ENCODE data around the gene SNAPC4.
A peak's percentile ranks its signal among the peaks of the same experiment; 100 is the strongest.
"Not testable (repeated sequence)": the region's sequence is repeated elsewhere in the genome, so short reads cannot be mapped to it uniquely, and the experiment has no call there.

SNAPC4 gene

DNA sequence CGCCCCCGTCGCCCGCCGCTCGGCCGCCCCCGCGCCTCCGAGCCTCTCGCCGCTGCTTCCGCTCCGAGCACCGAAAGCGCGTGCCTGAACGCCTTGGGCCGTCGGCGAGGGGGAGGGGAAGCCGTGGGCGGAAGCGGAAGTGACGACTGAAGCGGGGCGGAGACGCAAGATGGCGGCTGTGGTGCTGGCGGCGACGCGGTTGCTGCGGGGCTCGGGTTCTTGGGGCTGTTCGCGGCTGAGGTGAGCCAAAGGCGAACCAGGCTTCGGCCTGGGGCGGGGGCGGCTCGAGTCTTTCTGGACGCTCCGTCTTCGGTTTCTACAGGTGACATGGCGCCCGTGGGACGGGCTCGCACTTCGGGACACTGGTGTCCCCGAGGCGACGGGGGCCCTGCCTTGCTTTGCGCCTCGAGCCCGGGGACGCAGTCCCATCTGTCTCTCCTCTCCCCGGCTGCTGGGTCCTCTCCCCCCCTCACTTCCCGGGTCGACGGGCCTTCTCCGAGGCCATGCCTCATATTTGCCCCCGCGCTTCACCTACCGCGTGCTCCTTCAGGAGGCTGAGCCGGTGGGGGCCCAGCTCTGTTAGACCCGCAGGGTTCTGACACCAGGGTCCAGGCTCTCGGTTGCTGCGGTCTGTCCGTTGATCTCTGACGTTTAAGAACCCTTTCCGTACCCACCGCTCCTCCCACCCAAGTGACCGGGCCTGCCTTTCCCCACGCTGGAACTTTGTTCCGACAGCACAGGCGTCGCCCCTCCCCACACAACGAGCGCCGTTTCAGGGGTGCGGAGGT is 10.7 kb upstream of the SNAPC4 start, which contains the start of the genes ENTR1 and PMPCA:
Gene ENTR1, minus strand, starts transcription at position 115 of the 788 bp plus-strand sequence. CDS start 217 bp downstream, outside the sequence.
Gene PMPCA, plus strand, starts transcription at position 159 of the 788 bp plus-strand sequence. Its CDS starts 11 bp downstream, at position 170.
- Histone ChIP-seq H3K9me3 (ENCODE audit: control insufficient read depth, insufficient read depth, low read length) (no peaks in the 10 kb centered on the region), H3K4me3 (ENCODE audit: low read length) (peak within 1 kb of the TSS; percentile 90), H3K9me2 (replicated peaks; ENCODE audit: control insufficient read depth, low read length) (no peaks in the 10 kb centered on the region), H3K27ac (ENCODE audit: low read depth, low read length) (peak within 1 kb of the TSS; percentile 63), H3K27me3 (ENCODE audit: control insufficient read depth, low read length) (no peaks in the 10 kb centered on the region), H3K79me2 (ENCODE audit: control insufficient read depth, low read length) (peaks cover 73% of the 10 kb centered on the region), H3F3A (ENCODE audit: control insufficient read depth, insufficient read depth) (no peaks in the 10 kb centered on the region), H3K4me1 (ENCODE audit: control insufficient read depth, low read length) (peaks cover 36% of the 10 kb centered on the region), H3K4me2 (ENCODE audit: low read length) (peak within 1 kb of the TSS; percentile 100), H4K20me1 (ENCODE audit: control insufficient read depth, insufficient read depth, low read depth, low read length) (peaks cover 16% of the 10 kb centered on the region; the same call in 1 of the 2 replicates), H3K36me3 (ENCODE audit: control insufficient read depth, low read length) (peaks cover 80% of the 10 kb centered on the region)
- TF ChIP-seq EZH2phosphoT487 (IDR thresholded peaks at IDR 0.05; ENCODE audit: borderline replicate concordance, low read length) = no peak
- TF ChIP-seq CTCF (IDR thresholded peaks at IDR 0.05; ENCODE audit: low read depth, low read length, poor library complexity, severe bottlenecking) = no peak

- Histone ChIP-seq H3K4me1 (ENCODE audit: control insufficient read depth, low read length) (peaks cover 37% of the 10 kb centered on the region), H4K20me1 (ENCODE audit: control insufficient read depth, insufficient read depth, low read depth, low read length) (peaks cover 16% of the 10 kb centered on the region; the same call in 1 of the 2 replicates), H3K36me3 (ENCODE audit: control insufficient read depth, low read length) (peaks cover 81% of the 10 kb centered on the region), H3K9me2 (replicated peaks; ENCODE audit: control insufficient read depth, low read length) (no peaks in the 10 kb centered on the region), H3K27ac (ENCODE audit: low read depth, low read length) (peak overlapping the region; percentile 63), H3K79me2 (ENCODE audit: control insufficient read depth, low read length) (peaks cover 73% of the 10 kb centered on the region), H3K27me3 (ENCODE audit: control insufficient read depth, low read length) (no peaks in the 10 kb centered on the region), H3K4me3 (ENCODE audit: low read length) (peak overlapping the region; percentile 90), H3F3A (ENCODE audit: control insufficient read depth, insufficient read depth) (no peaks in the 10 kb centered on the region), H3K4me2 (ENCODE audit: low read length) (peak overlapping the region; percentile 100), H3K9me3 (ENCODE audit: control insufficient read depth, insufficient read depth, low read length) (no peaks in the 10 kb centered on the region)
- no peak for TF ChIP-seq CTCF (IDR thresholded peaks at IDR 0.05; ENCODE audit: low read depth, low read length, poor library complexity, severe bottlenecking)
- TF ChIP-seq EZH2phosphoT487 (IDR thresholded peaks at IDR 0.05; ENCODE audit: borderline replicate concordance, low read length) = no peak
Measured at GRCh38 chr9:136409557-136410455, 9.8 kb upstream of the SNAPC4 start.

DNA sequence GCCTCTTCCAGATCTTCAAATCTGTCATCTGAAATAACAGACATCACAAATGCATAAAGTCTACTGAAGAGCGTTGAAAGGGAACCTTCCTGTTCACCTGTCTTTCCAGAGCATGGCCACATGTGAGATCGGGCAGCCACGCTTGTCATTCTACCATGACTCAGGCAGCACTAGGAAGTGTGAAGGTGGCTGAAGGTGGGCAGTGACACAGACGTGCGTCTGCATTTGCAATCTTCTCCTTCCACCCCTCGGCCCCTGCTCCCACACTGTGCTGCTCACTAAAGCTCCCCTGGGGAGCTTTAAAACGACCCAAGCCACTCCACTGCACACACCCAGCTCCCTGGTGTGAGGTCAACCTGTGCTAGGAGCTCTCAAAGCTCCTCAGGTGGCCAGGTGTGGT is 7.9 kb upstream of the SNAPC4 start:
- H3K79me2 ChIP-seq (ENCODE audit: control insufficient read depth, low read length) = peaks cover 57% of the 10 kb centered on the region
- H3K9me3 ChIP-seq (ENCODE audit: control insufficient read depth, insufficient read depth, low read length) = no peaks in the 10 kb centered on the region
- peaks cover 40% of the 10 kb centered on the region for H3K4me1 ChIP-seq (ENCODE audit: control insufficient read depth, low read length)
- peaks cover 78% of the 10 kb centered on the region for H3K36me3 ChIP-seq (ENCODE audit: control insufficient read depth, low read length)
- no peak overlapping the region for H3K4me3 ChIP-seq (ENCODE audit: low read length)
- H3F3A ChIP-seq (ENCODE audit: control insufficient read depth, insufficient read depth) = no peaks in the 10 kb centered on the region
- H3K9me2 ChIP-seq (replicated peaks; ENCODE audit: control insufficient read depth, low read length) = no peaks in the 10 kb centered on the region
- H3K4me2 ChIP-seq (ENCODE audit: low read length) = peak overlapping the region; percentile 100; the same call in 1 of the 2 replicates
- TF ChIP-seq EZH2phosphoT487 (IDR thresholded peaks at IDR 0.05; ENCODE audit: borderline replicate concordance, low read length) (no peak), CTCF (IDR thresholded peaks at IDR 0.05; ENCODE audit: low read depth, low read length, poor library complexity, severe bottlenecking) (no peak)
- peaks cover 14% of the 10 kb centered on the region for H4K20me1 ChIP-seq (ENCODE audit: control insufficient read depth, insufficient read depth, low read depth, low read length)
- no peak overlapping the region for H3K27ac ChIP-seq (ENCODE audit: low read depth, low read length)
- no peaks in the 10 kb centered on the region for H3K27me3 ChIP-seq (ENCODE audit: control insufficient read depth, low read length)

DNA sequence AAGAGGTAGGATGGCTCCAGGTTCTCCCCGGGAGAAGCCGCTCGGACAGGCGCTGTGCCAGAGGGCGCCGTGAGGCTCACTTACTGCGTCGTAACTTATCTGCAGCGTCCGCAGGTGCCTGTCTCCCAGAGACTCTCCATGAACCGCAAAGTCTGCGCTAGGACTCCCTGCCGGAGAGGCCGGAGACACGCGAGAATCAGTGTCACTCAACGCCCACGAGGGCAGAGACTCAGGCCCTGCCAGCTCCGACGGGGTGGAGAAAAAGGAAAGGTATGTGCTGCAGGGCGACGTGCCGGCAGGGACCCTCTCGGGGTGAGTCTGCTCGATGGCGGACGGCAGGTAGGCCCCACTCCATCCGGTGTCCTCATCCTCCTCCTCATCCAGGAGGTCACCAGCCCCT is 7.1 kb upstream of the SNAPC4 start:
- not testable (repeated sequence) for H3K4me2 ChIP-seq (ENCODE audit: low read length)
- peaks cover 76% of the 10 kb centered on the region for H3K36me3 ChIP-seq (ENCODE audit: control insufficient read depth, low read length)
- H3K79me2 ChIP-seq (ENCODE audit: control insufficient read depth, low read length) = peaks cover 49% of the 10 kb centered on the region

GRCh38 chr9:136405904-136406303 is 5.9 kb upstream of the SNAPC4 start:
- not testable (repeated sequence) for H3K9me3 ChIP-seq (ENCODE audit: control insufficient read depth, insufficient read depth, low read length); H3K4me3 ChIP-seq (ENCODE audit: low read length); H3K9me2 ChIP-seq (replicated peaks; ENCODE audit: control insufficient read depth, low read length); H4K20me1 ChIP-seq (ENCODE audit: control insufficient read depth, insufficient read depth, low read depth, low read length); H3F3A ChIP-seq (ENCODE audit: control insufficient read depth, insufficient read depth); H3K27me3 ChIP-seq (ENCODE audit: control insufficient read depth, low read length); H3K4me2 ChIP-seq (ENCODE audit: low read length); H3K27ac ChIP-seq (ENCODE audit: low read depth, low read length)
- Histone ChIP-seq H3K36me3 (ENCODE audit: control insufficient read depth, low read length) (peaks cover 78% of the 10 kb centered on the region), H3K4me1 (ENCODE audit: control insufficient read depth, low read length) (peaks cover 24% of the 10 kb centered on the region), H3K79me2 (ENCODE audit: control insufficient read depth, low read length) (peaks cover 37% of the 10 kb centered on the region)

More for the DNA sequence above, 7.1 kb upstream of the SNAPC4 start:
- Histone ChIP-seq H3K4me1 (ENCODE audit: control insufficient read depth, low read length) (peaks cover 34% of the 10 kb centered on the region), H4K20me1 (ENCODE audit: control insufficient read depth, insufficient read depth, low read depth, low read length) (peaks cover 11% of the 10 kb centered on the region)
- H3K27ac ChIP-seq (ENCODE audit: low read depth, low read length); H3K4me3 ChIP-seq (ENCODE audit: low read length); H3K27me3 ChIP-seq (ENCODE audit: control insufficient read depth, low read length); H3F3A ChIP-seq (ENCODE audit: control insufficient read depth, insufficient read depth); H3K9me2 ChIP-seq (replicated peaks; ENCODE audit: control insufficient read depth, low read length); H3K9me3 ChIP-seq (ENCODE audit: control insufficient read depth, insufficient read depth, low read length): not testable (repeated sequence)

Data from DOHH2 (cell line).